GM13976 (cell line): ENCODE results near the gene PER1.

Source experiments
- DNase-seq: peaks from one replicate; pipeline ENCODE4 v3.0.0; 2012; ENCODE audit warnings: low spot score
- CTCF ChIP-seq: IDR thresholded peaks from 2 replicates; pipeline ENCODE4 v1.5.1; 2012; ENCODE audit warnings: borderline replicate concordance, mild to moderate bottlenecking; ENCODE audit not compliant: insufficient read depth; ENCODE audit errors: extremely low read depth, missing control alignments, control extremely low read depth
- in situ Hi-C: fragments of 300-500 bp; cut with MboI; formaldehyde crosslinking; loops from one replicate; pipeline ENCODE4 v1.12.0; 2022; ENCODE audit warnings: low sequenced_read_pairs, mixed read lengths, inconsistent platforms; ENCODE audit not compliant: unreplicated experiment

Gene PER1

GRCh38 chr17:8117980-8118768 lies 34.0 kb downstream of the PER1 start, which contains the start of gene ALOXE3:
TSS of gene ALOXE3 (minus strand) at chr17:8118514. CDS start at chr17:8117990, 524 bp downstream.
- in situ Hi-C loops, result no loop called here
- no peak for TF ChIP-seq CTCF

GRCh38 chr17:8117367-8117979 lies 34.7 kb downstream of the PER1 start:
- DNase-seq, result no peak
- no peak for TF ChIP-seq CTCF
- in situ Hi-C loops, result no loop called here

More at GRCh38 chr17:8117980-8118768, 34.0 kb downstream of the PER1 start, which contains the start of gene ALOXE3:
- DNase-seq, result peak; percentile 39

- in situ Hi-C loops, result no loop called here
- no peak for TF ChIP-seq CTCF
- DNase-seq, result no peak
Observed at GRCh38 chr17:8116776-8117175, 35.4 kb downstream of the PER1 start.

- no peak for DNase-seq
- TF ChIP-seq CTCF, result no peak
- in situ Hi-C loops, result no loop called here
Observed at GRCh38 chr17:8110907-8111306, 41.3 kb downstream of the PER1 start.

DNA sequence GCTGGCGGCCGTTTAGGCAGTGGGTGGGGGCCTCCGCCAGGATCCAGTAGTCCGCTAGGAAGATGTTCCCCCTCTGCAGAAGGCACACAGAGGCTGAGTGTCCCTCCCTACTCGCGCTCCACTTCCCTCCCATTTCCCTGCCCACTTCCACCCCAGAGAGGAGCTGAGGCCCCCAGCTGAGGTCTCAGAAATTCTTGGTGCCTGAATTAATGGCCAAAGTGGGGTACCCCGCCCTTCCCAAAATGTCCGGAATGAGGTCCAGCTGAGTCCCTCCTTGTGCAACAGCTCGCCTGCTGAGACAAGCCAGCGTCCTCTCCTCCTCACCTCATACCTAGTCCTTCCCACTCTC lies 41.8 kb downstream of the PER1 start:
- in situ Hi-C loops, result no loop called here
- TF ChIP-seq CTCF, result no peak
- no peak for DNase-seq

DNA sequence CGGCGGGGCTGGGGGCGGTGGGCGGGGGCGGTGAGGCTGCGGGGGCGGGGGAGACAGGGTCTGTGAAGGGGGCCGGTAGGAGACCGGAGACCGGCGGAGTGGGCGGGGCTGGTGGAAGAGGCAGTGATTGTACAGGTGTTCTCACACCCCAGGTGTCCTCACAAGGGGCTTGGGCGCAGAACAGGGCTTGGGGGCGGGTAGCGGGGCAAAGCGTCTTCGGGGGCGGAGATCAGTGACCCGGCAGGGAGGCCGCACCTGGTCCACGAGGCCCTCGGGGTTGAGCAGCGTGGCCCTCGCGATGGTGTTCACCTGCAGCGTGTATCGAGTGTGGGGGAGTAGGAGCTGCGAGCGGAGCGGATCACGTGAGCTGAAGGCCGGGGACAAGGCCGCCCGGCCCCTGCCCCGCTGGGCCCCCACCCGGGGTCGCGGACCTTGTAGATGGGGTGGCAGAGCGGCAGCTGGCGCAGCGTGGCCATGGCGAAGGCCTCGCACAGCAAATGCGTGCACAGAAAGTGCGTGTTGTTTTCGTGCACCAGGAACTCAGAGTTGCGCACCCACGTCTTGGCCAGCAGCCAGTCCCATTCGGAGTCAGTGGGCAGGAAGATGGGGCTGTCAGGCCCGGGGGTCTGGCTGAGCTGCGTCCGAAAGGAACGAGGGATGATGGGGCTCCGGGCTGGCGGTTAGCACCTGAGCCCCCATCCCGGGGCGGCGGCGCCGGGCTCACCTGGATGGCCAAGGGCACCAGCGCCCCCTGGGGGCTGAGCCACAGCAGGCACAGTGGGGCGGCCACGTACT lies 42.3 kb downstream of the PER1 start:
- DNase-seq, result peak; percentile 89
- in situ Hi-C loops, result no loop called here
- peak; percentile 95 for TF ChIP-seq CTCF
